ENCODE measurements around the gene ATP1A1.

ATP1A1 gene

GRCh38 chr1:116391185-116391584 is 18.1 kb downstream of the ATP1A1 start:
- DNase-seq (ENCODE audit: low spot score) = no peak

- no peak for DNase-seq (ENCODE audit: low spot score)
These were observed 19.8 kb downstream of the ATP1A1 start for GRCh38 chr1:116392717-116393404.

- DNase-seq (ENCODE audit: low spot score) = no peak
These were observed 20.7 kb downstream of the ATP1A1 start for GRCh38 chr1:116393792-116394191.

GRCh38 chr1:116394270-116394669 is 21.2 kb downstream of the ATP1A1 start:
- DNase-seq (ENCODE audit: low spot score) = no peak

GRCh38 chr1:116396769-116397168 is 23.7 kb downstream of the ATP1A1 start:
- DNase-seq (ENCODE audit: low spot score) = no peak

- DNase-seq (ENCODE audit: low spot score) = no peak
These were observed 24.7 kb downstream of the ATP1A1 start for GRCh38 chr1:116397728-116398127.

DNA sequence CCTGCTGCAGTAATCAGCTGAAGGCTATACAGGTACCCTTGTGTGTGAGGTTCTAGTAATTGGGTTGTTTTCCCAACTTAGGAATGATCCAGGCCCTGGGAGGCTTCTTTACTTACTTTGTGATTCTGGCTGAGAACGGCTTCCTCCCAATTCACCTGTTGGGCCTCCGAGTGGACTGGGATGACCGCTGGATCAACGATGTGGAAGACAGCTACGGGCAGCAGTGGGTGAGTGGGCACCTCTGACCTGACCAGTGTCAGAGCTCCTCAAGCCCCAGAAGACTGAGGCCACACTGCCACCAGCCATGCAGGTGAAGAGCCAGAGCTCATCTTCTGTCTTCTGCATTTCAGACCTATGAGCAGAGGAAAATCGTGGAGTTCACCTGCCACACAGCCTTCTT is 27.7 kb downstream of the ATP1A1 start:
- no peak for DNase-seq (ENCODE audit: low spot score)

GRCh38 chr1:116401646-116402176 is 28.7 kb downstream of the ATP1A1 start:
- no peak for DNase-seq (ENCODE audit: low spot score)

GRCh38 chr1:116402333-116402732 is 29.3 kb downstream of the ATP1A1 start:
- DNase-seq (ENCODE audit: low spot score) = no peak

GRCh38 chr1:116403496-116404136 is 30.6 kb downstream of the ATP1A1 start:
- DNase-seq (ENCODE audit: low spot score) = no peak

- DNase-seq (ENCODE audit: low spot score) = no peak
These were observed 31.7 kb downstream of the ATP1A1 start for GRCh38 chr1:116404699-116405098.

GRCh38 chr1:116405241-116406135 is 32.4 kb downstream of the ATP1A1 start:
- no peak for DNase-seq (ENCODE audit: low spot score)

DNA sequence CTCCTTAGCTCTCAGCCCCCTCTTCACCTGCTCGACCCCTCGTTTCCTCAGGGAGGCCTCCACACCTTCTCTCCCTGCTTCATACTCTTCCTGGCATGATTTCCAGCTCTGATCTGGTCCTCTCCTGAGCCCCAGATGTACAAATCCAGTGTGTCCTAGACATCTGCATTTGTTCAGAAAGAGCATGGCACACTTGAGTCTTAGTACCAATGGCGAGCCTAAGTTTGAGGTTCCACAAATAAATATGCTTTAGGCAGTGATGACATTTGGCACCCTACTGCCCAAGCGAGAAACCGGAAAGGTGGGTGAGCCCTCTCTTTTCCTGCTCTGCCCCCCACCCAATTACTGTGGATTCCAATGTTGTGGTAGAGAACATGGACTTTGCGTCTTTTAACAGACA is 34.0 kb downstream of the ATP1A1 start:
- no peak for DNase-seq (ENCODE audit: low spot score)

DNA sequence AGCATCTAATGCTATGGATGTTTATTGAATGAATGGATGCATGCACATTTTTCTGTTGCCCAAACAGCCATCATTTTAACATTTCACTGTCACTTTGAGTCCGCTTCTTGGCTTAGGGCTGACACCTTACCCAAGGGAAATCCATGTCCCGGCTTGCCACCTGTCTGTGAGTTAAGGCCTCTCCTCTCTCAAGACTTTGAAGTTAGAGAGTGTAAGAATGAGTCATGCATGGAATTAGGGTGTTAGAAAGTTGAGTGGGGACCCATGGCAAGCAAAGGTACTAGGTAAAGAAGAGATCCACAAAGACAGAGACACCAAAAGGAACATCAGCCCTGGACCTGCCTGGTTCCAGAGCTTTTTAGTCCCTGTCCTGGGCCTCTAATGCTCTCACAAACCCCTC is 35.1 kb downstream of the ATP1A1 start:
- no peak for DNase-seq (ENCODE audit: low spot score)

- no peak for DNase-seq (ENCODE audit: low spot score)
These were observed 36.0 kb downstream of the ATP1A1 start for GRCh38 chr1:116408803-116409720.

DNA sequence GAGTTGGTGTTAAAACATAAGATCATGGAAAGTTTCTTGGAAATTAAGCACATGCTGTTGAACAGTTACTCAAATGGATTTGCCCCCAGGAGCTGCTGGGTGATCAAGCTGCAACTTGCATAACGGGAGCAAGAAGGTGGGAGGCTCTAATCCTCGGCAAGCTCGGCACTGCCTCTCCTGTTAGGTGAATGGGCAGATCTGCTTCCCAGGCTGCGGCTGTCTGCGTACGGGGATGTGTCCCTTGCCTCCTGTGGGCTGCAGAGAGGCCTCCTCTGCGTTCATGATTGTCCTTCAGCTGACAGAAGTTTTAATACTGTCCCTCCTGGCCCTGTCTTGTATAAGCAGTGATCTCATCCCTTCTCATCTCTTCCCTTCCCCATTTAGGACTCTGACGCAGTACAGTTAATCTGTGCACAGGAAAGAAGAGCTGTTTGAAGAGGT is 36.7 kb downstream of the ATP1A1 start:
- DNase-seq (ENCODE audit: low spot score) = no peak

- no peak for DNase-seq (ENCODE audit: low spot score)
These were observed 38.9 kb downstream of the ATP1A1 start for GRCh38 chr1:116411784-116412479.

- DNase-seq (ENCODE audit: low spot score) = no peak
These were observed 39.4 kb downstream of the ATP1A1 start for GRCh38 chr1:116412480-116412798.

DNA sequence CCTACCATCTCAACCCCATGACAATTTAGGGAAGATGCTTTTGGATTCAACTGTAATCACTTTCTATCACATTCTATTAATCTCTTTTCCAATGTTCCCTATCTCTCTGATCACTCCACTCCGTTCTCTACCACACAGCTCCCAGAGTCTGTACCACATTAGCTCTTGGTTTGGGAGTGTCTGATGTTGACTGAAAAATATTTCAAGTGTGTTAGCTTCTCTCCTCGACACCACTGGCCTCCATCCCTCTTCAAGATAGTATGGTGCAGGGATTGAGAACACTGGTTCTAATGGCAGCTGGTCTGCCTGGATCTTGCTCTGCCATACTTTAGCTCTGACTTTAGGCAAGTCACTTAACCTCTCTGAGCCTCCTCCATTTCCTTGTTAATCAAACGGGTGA is 39.9 kb downstream of the ATP1A1 start:
- no peak for DNase-seq (ENCODE audit: low spot score)

- no peak for DNase-seq (ENCODE audit: low spot score)
These were observed 40.4 kb downstream of the ATP1A1 start for GRCh38 chr1:116413414-116413813.

DNA sequence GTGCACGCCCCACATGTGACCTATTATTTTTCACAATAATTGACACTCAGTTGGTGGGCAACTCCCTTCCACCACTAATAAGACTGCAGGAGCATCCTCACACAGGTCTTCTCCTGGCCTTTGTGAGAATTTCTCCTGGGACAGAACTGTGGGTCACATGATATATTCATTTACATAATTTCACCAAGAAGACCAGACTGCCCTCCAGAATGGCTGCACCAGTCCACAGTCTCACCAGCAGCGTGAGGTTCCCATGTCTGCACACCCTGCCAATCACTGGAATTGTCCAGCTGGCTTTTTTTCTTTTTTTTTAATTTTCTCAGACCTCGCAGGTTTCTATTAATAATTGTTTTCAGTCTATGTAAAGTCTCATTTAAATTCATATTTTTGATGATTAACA is 41.3 kb downstream of the ATP1A1 start:
- no peak for DNase-seq (ENCODE audit: low spot score)

Data from CD4-positive, alpha-beta T cell treated with Interleukin-15 for 4 hours (primary cell).